Measurements from ENCODE around the gene SLC9A9.

Gene SLC9A9

GRCh38 chr3:143585720-143586456 is 262.4 kb downstream of the SLC9A9 start:
- no peak overlapping the region for H3K4me3 ChIP-seq (replicated peaks in 1 of 2; ENCODE audit: low read depth in 2 of 2, low read length in 2 of 2)
- TF ChIP-seq CTCF (IDR thresholded peaks at IDR 0.05; ENCODE audit: low read depth, low read length): no peak
- peak in 1 of 2 donors; percentile 26 for DNase-seq (ENCODE audit: low read depth in 2 of 2)

GRCh38 chr3:143584474-143584873 is 263.8 kb downstream of the SLC9A9 start:
- no peak for TF ChIP-seq CTCF (IDR thresholded peaks at IDR 0.05; ENCODE audit: low read depth, low read length)
- H3K4me3 ChIP-seq (replicated peaks in 1 of 2; ENCODE audit: low read depth in 2 of 2, low read length in 2 of 2): no peak overlapping the region
- DNase-seq (ENCODE audit: low read depth in 2 of 2): no peak

- no peak overlapping the region for H3K4me3 ChIP-seq (replicated peaks in 1 of 2; ENCODE audit: low read depth in 2 of 2, low read length in 2 of 2)
- no peak for TF ChIP-seq CTCF (IDR thresholded peaks at IDR 0.05; ENCODE audit: low read depth, low read length)
- no peak for DNase-seq (ENCODE audit: low read depth in 2 of 2)
Measured at GRCh38 chr3:143581972-143582722, 266.1 kb downstream of the SLC9A9 start.

- no peak for DNase-seq (ENCODE audit: low read depth in 2 of 2)
- no peak for TF ChIP-seq CTCF (IDR thresholded peaks at IDR 0.05; ENCODE audit: low read depth, low read length)
- no peak overlapping the region for H3K4me3 ChIP-seq (replicated peaks in 1 of 2; ENCODE audit: low read depth in 2 of 2, low read length in 2 of 2)
Measured at GRCh38 chr3:143578810-143579435, 269.3 kb downstream of the SLC9A9 start.

GRCh38 chr3:143576568-143577270 is 271.5 kb downstream of the SLC9A9 start:
- no peak for TF ChIP-seq CTCF (IDR thresholded peaks at IDR 0.05; ENCODE audit: low read depth, low read length)
- H3K4me3 ChIP-seq (replicated peaks in 1 of 2; ENCODE audit: low read depth in 2 of 2, low read length in 2 of 2): no peak overlapping the region
- DNase-seq (ENCODE audit: low read depth in 2 of 2): no peak

- TF ChIP-seq CTCF (IDR thresholded peaks at IDR 0.05; ENCODE audit: low read depth, low read length): no peak
Measured at GRCh38 chr3:143574933-143575332, 273.3 kb downstream of the SLC9A9 start.

More at GRCh38 chr3:143574933-143575332, 273.3 kb downstream of the SLC9A9 start:
- DNase-seq (ENCODE audit: low read depth in 2 of 2): no peak
- H3K4me3 ChIP-seq (replicated peaks in 1 of 2; ENCODE audit: low read depth in 2 of 2, low read length in 2 of 2): no peak overlapping the region
